ES-I3 (cell line): ENCODE results near the gene CLOCK.

Source experiments
- H3K36me3 ChIP-seq: 2 replicates; pipeline ENCODE4 v1.6.1; 2013; ENCODE audit warnings: mild to moderate bottlenecking, low read length, control low read depth, moderate library complexity; ENCODE audit not compliant: insufficient read depth
- H3K4me1 ChIP-seq: 2 replicates; pipeline ENCODE4 v1.6.1; 2013; ENCODE audit warnings: mild to moderate bottlenecking, control low read depth, low read length; ENCODE audit not compliant: insufficient read depth
- H3K9ac ChIP-seq: 2 replicates; pipeline ENCODE4 v1.6.1; 2013; ENCODE audit warnings: low read depth, mild to moderate bottlenecking, low read length, moderate library complexity
- H3K9me3 ChIP-seq: 2 replicates; pipeline ENCODE4 v1.6.1; 2013; ENCODE audit warnings: mild to moderate bottlenecking, low read length, moderate library complexity; ENCODE audit not compliant: control insufficient read depth, insufficient read depth

The CLOCK gene

DNA sequence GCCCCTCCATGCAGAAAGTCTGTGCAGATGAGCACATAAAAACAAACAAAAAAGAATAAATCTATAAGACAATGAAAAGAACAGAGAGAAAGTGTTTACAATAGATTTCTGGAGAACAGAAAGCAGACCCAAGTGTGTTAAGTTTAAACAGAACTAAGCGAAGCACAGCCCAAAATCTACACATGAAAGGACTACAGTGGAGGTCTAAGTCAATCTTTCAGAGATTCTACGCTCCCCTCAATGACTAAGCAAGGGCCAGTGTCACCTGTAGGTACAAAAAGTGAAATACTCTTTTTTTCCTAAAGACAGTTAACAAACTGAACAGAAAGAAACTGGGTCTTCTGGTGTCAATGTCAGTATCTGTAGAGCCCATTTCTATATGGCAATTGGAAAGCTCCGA lies 18.2 kb downstream of the CLOCK start:
- Histone ChIP-seq H3K9ac (no peak overlapping the region), H3K36me3 (no peaks in the 10 kb centered on the region; the same call in 1 of the 2 replicates), H3K9me3 (no peaks in the 10 kb centered on the region), H3K4me1 (peaks cover 5% of the 10 kb centered on the region; the same call in 1 of the 2 replicates)

DNA sequence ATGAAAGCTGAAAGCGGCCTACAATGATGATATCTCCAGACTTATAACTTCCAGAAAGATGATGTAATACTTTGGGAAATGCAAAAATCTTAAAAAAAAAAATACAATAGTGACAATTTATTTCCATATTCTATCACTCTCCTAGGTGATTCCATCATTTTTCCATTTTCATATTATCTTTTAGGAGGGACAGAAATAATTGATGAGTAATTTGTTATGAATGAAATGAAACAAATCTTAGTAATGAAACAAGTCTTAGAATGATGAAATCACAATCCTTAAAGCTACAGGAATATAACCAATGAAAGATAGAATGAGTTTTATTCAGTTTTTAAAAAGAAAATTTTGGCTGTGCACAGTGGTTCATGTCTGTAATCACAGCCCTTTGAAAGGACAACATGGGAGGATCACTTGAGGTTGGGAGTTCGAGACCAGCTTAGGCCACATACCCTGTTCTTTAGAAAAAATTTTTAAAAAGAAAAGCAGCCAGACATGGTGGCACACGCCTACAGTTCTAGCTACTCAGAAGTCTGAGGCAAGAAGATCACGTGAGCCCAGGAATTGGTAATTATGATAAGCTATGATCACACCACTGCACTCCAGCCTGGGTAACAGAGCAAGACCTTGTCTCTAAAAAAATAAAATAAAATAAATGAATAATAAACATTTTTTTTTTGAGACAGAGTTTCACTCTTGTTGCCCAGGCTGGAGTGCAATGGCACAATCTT lies 21.7 kb downstream of the CLOCK start:
- Histone ChIP-seq H3K4me1 (peaks cover 5% of the 10 kb centered on the region; the same call in 1 of the 2 replicates), H3K9ac (no peak overlapping the region), H3K36me3 (no peaks in the 10 kb centered on the region), H3K9me3 (no peaks in the 10 kb centered on the region)

DNA sequence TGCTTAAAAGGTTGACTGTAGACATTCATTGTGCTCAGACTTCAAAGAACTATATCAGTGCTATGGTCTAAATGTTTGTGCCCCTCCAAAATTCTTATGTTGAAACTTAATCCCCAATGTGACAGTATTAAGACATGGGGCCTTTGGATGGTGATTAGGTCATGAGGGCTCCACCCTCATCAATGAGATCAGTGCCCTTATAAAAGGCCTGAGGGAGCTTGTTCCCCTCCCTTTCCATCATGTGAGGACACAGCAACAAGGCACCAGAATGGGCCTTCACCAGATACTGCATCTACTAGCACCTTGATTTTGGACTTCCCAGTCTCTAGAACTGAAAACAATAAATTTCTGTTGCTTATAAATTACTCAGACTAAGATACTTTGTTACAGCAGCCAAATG lies 28.3 kb downstream of the CLOCK start:
- Histone ChIP-seq H3K9me3 (no peaks in the 10 kb centered on the region; the same call in 1 of the 2 replicates), H3K36me3 (no peaks in the 10 kb centered on the region), H3K9ac (no peak overlapping the region), H3K4me1 (no peaks in the 10 kb centered on the region)

DNA sequence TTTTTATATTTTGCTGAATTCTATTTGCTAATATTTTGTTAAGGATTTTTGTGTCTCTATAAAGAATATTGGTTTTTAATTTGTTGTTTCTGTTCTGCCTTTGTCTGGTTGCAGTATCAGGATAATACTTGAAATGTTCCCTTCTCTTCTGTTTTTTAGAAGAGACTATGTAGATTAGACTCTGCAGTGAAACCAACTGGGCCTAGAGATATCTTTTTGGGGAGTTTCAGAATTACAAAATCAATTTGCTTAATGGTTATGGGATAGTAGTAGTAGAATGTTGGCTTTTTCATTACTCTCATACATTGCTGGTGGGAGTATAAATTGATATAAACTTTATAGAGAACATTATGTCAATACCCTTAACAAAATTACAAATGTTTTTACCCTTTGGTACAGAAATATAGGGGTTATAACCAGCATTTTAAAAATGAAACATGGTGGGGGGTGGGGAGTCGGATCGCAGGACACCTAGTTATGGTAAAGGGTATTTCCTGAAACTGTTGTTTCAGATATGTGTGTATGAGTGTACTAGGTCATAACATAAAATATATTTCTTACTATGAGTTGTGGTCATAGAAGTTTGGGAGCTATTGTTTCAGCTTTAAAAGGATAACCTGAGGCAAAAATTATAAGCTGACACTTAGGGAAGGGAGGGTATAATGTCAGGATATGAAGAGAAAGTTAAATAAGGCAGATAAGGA lies 29.0 kb downstream of the CLOCK start:
- H3K4me1 ChIP-seq = no peaks in the 10 kb centered on the region
- H3K9me3 ChIP-seq = no peaks in the 10 kb centered on the region; the same call in 1 of the 2 replicates
- H3K9ac ChIP-seq = no peak overlapping the region
- H3K36me3 ChIP-seq = no peaks in the 10 kb centered on the region

DNA sequence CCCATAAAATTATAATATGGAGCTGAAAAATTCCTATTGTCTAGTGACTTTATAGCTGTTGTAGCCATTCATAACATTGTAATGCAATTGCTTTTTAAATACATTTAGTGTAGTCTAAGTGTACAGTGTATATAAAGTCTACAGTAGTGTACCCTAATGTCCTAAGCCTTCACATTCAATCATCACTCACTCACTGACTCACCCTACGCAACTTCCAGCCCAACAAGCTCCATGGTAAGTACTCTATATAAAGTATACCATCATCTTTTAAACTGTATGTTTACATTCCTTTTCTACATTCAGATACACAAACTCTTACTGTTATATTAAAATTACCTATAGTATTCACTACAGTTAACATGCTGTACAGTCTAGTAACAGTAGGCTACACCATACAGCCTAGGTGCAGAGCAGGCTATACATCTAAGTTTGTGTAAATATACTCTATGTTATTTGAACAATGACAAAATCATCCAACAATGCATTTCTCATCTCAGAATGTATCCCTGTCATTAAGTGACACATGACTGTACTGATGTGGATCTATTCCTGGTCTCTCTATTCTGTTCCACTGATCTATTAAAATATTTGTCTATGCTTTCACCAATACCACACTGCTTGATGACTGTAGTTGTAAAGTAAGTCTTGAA lies 33.7 kb downstream of the CLOCK start:
- H3K4me1 ChIP-seq = peaks cover 6% of the 10 kb centered on the region
- no peaks in the 10 kb centered on the region for H3K36me3 ChIP-seq
- no peak overlapping the region for H3K9ac ChIP-seq
- H3K9me3 ChIP-seq = no peaks in the 10 kb centered on the region

DNA sequence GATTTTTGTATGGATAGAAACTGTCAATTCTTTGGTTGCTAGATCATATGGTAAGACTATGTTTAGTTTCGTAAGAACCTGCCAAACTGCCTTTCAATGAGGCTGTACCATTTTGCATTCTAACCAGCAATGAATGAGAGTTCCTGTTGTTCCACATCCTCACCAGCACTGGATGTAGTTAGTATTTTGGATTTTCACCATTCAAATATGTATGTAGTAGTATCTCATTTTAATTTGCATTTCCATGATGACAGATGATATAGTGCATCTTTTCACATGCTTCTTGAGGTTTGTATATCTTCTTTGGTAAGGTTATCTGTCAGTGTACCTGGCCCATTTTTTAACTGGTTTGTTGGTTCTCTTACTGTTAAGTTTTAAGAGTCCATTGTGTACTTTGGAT lies 34.6 kb downstream of the CLOCK start:
- no peaks in the 10 kb centered on the region for H3K36me3 ChIP-seq
- H3K4me1 ChIP-seq = peaks cover 6% of the 10 kb centered on the region
- H3K9me3 ChIP-seq = no peaks in the 10 kb centered on the region
- H3K9ac ChIP-seq = no peak overlapping the region

DNA sequence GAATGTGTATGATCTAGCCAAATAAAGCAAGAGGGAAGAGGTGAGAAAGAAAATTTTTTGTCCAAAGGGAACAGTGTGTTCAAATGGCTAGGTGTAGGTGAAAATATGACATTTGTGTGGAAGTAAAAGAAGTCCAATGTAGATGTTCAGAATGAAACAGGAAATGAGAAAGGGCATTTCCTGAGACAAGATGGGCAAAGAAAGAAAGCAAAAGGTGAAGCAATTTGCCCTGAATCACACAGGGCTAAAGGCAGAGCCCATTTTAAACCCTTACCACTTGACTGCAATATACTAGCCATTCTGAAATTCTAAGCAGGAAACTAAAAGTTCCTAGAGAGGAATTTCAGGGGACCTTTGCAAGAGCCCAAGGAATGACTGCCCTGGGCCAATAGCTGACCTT lies 36.0 kb downstream of the CLOCK start:
- no peaks in the 10 kb centered on the region for H3K9me3 ChIP-seq
- H3K4me1 ChIP-seq = peaks cover 6% of the 10 kb centered on the region
- no peak overlapping the region for H3K9ac ChIP-seq
- H3K36me3 ChIP-seq = no peaks in the 10 kb centered on the region

DNA sequence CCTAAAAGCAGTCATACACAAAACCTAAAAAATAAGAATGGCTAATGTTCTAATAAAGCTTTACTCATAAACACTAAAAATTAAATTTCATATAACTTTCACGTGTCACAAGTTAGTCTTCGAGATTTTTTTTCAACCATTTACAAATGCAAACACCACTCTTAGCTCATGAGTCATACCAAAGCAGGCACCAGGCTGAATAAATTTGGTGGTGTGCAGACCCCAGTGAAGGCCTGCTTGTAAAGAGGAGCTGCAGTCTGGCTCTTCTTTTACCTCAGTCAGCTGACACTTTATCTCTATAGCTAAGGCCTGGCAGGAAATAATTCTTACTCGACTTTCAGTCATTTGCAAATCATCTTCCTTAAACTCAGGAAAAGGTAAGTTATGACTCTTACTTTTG lies 37.4 kb downstream of the CLOCK start:
- H3K9me3 ChIP-seq = no peaks in the 10 kb centered on the region
- H3K9ac ChIP-seq = no peak overlapping the region
- H3K36me3 ChIP-seq = no peaks in the 10 kb centered on the region
- H3K4me1 ChIP-seq = peaks cover 6% of the 10 kb centered on the region

DNA sequence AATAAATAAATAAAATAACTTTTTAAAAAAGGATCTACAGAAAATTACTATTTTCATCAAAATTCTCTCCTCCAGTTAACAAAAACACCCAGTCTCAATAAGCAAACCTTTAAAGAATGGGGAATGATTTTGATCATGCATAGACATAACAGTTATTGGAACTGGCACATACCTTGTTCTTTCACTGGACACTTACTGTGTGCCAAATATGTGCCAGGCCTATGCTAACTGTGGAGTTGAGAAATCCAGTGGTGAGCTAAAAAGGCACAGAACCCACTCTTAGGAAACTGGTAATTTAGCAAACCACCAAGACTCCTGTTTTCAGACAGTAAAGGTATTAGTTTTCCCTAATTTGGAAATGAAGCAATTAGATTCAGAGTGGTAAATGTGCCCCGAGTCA lies 39.1 kb downstream of the CLOCK start:
- H3K4me1 ChIP-seq = peaks cover 6% of the 10 kb centered on the region
- H3K9me3 ChIP-seq = no peaks in the 10 kb centered on the region
- H3K36me3 ChIP-seq = no peaks in the 10 kb centered on the region
- H3K9ac ChIP-seq = no peak overlapping the region

DNA sequence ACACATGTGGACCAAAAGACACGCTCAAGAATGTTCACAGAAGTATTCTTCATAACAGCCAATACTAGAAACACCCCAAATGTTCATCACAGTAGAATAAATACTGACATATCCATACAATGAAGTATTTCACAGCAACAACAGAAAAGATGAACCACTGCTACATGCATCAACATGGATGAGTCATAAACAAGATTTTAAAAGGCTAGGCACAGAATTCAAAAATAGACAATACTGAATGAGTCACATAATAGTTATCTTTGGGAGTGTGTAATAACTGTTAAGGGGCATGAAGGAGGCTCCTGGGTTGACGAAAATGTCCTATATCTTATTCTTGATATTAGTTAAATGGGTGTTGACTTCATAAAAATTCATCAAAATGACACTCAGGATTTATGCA lies 43.5 kb downstream of the CLOCK start:
- Histone ChIP-seq H3K9ac (no peak overlapping the region), H3K4me1 (peaks cover 8% of the 10 kb centered on the region), H3K9me3 (no peaks in the 10 kb centered on the region), H3K36me3 (no peaks in the 10 kb centered on the region)

DNA sequence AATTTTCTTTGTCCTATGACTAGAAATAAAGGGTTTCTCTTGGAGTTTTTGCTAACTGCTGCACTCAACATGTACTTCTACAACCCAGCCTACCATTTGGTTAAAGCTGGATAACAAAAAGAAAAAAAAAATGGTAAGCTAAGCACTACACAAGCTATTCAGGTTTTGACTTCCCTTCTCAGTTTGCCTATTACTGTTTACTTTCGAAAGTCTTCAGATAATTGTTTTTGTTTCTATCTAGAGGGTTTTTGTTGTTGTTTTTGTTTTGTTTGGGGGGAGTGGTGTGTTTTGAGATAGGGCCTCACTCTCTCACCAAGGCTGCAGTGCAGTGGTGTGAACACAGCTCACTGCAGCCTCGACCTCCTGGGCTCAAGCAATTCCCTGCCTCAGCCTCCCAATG lies 46.6 kb downstream of the CLOCK start:
- H3K9ac ChIP-seq = no peak overlapping the region
- peaks cover 8% of the 10 kb centered on the region for H3K4me1 ChIP-seq
- H3K36me3 ChIP-seq = no peaks in the 10 kb centered on the region
- H3K9me3 ChIP-seq = no peaks in the 10 kb centered on the region

DNA sequence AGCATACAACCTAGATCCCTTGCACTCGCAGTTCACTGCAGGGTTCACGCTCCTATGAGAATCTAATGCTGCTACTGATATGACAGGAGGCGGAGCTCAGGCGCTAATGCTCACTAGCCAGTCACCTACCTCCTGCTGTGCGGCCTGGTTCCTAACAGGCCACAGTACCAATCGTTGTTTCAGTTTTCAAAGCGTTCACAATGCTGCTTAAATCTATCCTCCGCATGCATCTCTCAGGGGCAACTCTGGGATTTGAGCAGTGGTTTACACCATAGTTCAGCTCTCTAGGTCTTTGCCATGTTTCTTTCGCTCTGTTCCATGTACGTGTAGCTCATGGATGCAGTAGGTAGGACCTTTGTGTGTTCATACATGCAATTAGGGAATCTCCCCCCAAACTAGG lies 47.2 kb downstream of the CLOCK start:
- Histone ChIP-seq H3K36me3 (no peaks in the 10 kb centered on the region), H3K9ac (no peak overlapping the region), H3K9me3 (no peaks in the 10 kb centered on the region), H3K4me1 (peaks cover 8% of the 10 kb centered on the region)

DNA sequence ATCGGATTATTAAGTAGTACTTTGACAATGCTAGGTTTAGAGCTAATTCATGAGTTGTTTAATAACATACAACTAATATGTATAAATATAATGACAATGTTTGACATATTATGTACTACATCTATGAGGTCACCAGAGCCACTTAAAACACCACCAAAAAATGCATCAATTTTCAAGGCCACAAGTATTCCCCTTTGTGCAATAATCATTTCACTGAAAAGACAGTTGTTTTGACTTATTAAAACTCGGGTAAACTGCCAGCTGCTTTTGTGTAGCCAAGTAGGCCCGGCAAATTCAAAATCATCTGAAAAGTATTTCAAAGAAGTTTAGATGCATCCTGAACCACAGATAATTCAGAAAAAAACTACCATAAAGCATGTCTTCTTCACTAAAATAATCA lies 48.7 kb downstream of the CLOCK start:
- no peaks in the 10 kb centered on the region for H3K36me3 ChIP-seq
- H3K9me3 ChIP-seq = no peaks in the 10 kb centered on the region

DNA sequence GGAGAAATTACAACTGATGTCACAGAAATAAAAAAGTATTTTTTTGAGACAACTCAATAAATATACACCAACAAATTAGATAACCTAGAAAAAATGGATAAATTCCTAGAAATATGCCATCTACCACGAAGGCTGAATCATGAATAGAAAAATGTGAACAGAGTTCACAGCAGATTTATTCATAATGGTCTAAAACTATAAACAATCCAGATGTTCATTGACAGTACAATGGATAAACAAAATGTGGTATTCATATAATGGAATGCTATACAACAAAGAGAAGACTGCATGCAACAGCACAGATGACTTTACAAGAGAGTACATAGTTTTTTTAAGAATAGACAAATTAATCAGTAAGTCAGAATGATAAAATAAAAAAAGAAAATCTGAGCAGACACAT lies 55.2 kb downstream of the CLOCK start:
- H3K9me3 ChIP-seq = no peaks in the 10 kb centered on the region
- H3K4me1 ChIP-seq = no peaks in the 10 kb centered on the region
- no peak overlapping the region for H3K9ac ChIP-seq
- no peaks in the 10 kb centered on the region for H3K36me3 ChIP-seq

More for the DNA sequence above, 48.7 kb downstream of the CLOCK start:
- Histone ChIP-seq H3K4me1 (peaks cover 8% of the 10 kb centered on the region), H3K9ac (no peak overlapping the region)

DNA sequence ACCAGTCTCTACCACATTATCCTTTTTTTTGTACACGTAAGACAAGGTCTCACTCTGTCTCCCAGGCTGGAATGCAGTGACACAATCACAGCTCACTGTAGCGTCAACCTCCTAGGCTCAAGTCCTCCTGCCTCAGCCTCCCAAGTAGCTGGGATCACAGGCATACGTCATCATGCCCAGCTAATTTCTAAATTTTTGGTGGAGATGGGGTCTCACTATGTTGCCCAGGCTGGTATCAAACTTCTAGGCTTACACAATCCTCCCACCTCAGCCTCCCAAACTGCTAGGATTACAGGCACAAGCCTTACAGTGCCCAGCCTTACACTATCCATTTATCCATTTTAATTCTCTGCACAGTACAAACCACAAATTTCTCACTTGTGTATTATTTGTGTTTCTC lies 58.0 kb downstream of the CLOCK start:
- H3K4me1 ChIP-seq = peaks cover 4% of the 10 kb centered on the region
- no peak overlapping the region for H3K9ac ChIP-seq
- no peaks in the 10 kb centered on the region for H3K9me3 ChIP-seq
- no peaks in the 10 kb centered on the region for H3K36me3 ChIP-seq
